Measurements from ENCODE around the gene UAP1. TPM values are rescaled to one million over a fixed set of nuclear protein-coding genes. Genes with fewer than 3 reads are reported as not detected.

Gene UAP1
- total and polyA plus RNA-seq, 4 experiments from 2014 or later: 21.5 to 33.7 (median 23.7) TPM

DNA sequence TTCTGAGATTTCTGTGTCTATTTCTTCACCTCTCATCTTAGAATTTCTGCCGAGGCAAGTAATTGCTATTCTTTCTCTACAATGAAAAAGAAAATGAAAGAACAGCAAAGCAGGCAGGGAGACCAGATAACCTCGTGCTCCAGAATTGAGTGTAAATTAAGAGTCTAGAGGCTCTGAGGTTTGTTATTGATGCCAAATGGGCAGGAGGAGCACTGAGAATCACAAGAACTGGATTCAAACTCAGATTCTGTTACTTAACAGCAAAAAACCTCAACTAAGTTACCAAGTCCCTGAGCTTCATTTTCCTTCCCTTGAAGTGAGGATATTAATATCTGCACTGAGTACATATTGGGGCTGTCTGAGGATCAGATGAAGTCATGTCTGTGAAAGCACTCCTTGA, 65.2 kb downstream of the UAP1 start:
- Mint-ChIP-seq H3K27ac (no peak overlapping the region), H3K4me3 (no peak overlapping the region), H3K27me3 (peaks cover 7 to 10% of the 10 kb centered on the region in 2 donors), H3K36me3 (peaks cover 0 to 5% of the 10 kb centered on the region in 2 donors), H3K9me3 (no peaks in the 10 kb centered on the region), H3K4me1 (peaks cover 0 to 3% (median 1%) of the 10 kb centered on the region in 4 donors)
- Histone ChIP-seq H3K27ac (ENCODE audit: low read depth, low read length) (no peak overlapping the region), H3K4me3 (ENCODE audit: low read length in 2 of 2) (no peak overlapping the region), H3K4me1 (ENCODE audit: insufficient read depth, low read length) (no peaks in the 10 kb centered on the region), H3K27me3 (ENCODE audit: insufficient read depth, low read length) (no peaks in the 10 kb centered on the region), H3K9me3 (ENCODE audit: control insufficient read depth in 1 of 2, low read length in 2 of 2) (no peaks in the 10 kb centered on the region), H3K36me3 (ENCODE audit: insufficient read depth, low read length) (no peaks in the 10 kb centered on the region)
- intact Hi-C loops (cut with micrococcal nuclease): no loop called here
- CTCF ChIA-PET (ENCODE audit: partially characterized antibody): interaction anchor here (1.4 kb wide), 1 partner anchor 14 kb away, joined by 3 read pairs; no protein-coding TSS in a partner anchor
- DNase-seq: no peak
- POLR2A ChIA-PET (ENCODE audit: partially characterized antibody): no interaction called here

DNA sequence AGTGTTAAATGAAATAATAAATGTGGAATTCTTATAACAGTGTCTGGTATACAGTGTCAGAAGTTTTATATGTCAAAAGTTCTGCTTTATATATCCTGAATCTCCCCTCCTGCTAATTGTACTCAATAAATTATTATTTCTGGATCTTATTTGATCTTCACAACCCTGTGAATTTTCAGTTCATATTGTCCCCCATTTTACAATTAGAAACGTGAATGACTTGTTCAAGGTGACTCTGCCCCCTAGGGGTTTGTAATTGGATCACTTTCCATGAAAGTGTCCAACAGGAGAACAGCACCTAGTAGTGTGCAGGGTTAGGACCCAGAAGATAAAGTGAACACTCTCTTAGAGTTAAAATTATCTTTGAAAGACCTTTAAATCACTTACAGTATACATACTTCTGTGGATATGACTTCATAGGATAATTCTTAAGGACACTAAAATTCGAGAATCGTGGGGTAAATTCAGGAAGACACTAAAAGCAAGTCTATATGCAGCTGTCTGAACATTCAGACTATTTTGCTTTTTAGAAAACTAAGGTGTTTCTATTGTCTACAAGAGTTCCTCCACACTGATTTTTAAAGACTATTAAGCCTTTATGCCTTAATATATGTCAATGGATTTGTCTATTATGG, 66.3 kb downstream of the UAP1 start:
- ChIA-PET CTCF (ENCODE audit: partially characterized antibody) (interaction anchor here (1.3 kb wide), 2 partner anchors 10 to 14 kb away, joined by 3 read pairs; no protein-coding TSS in a partner anchor), POLR2A (ENCODE audit: partially characterized antibody) (no interaction called here)
- Histone ChIP-seq H3K4me3 (ENCODE audit: low read length in 2 of 2) (no peak overlapping the region), H3K27me3 (ENCODE audit: insufficient read depth, low read length) (no peaks in the 10 kb centered on the region), H3K4me1 (ENCODE audit: insufficient read depth, low read length) (no peaks in the 10 kb centered on the region), H3K27ac (ENCODE audit: low read depth, low read length) (no peak overlapping the region), H3K36me3 (ENCODE audit: insufficient read depth, low read length) (no peaks in the 10 kb centered on the region), H3K9me3 (ENCODE audit: control insufficient read depth in 1 of 2, low read length in 2 of 2) (no peaks in the 10 kb centered on the region)
- Mint-ChIP-seq H3K9me3 (no peaks in the 10 kb centered on the region), H3K27ac (no peak overlapping the region), H3K27me3 (peaks cover 7 to 10% of the 10 kb centered on the region in 2 donors), H3K4me1 (peaks cover 0 to 3% (median 1%) of the 10 kb centered on the region in 4 donors), H3K36me3 (peaks cover 0 to 5% of the 10 kb centered on the region in 2 donors), H3K4me3 (no peak overlapping the region)
- intact Hi-C loops (cut with micrococcal nuclease): no loop called here
- peak in 3 of 5 donors; percentile 2 to 13 (median 9) for DNase-seq

GRCh38 chr1:162629077-162629627, 67.6 kb downstream of the UAP1 start:
- no peaks in the 10 kb centered on the region for H3K9me3 ChIP-seq (ENCODE audit: control insufficient read depth in 1 of 2, low read length in 2 of 2)
- no peak overlapping the region for H3K4me3 Mint-ChIP-seq
- no peaks in the 10 kb centered on the region for H3K27me3 ChIP-seq (ENCODE audit: insufficient read depth, low read length)
- no peaks in the 10 kb centered on the region for H3K4me1 ChIP-seq (ENCODE audit: insufficient read depth, low read length)
- intact Hi-C loops (cut with micrococcal nuclease): no loop called here
- ChIA-PET CTCF (ENCODE audit: partially characterized antibody) (interaction anchor here (1.3 kb wide), 2 partner anchors 11 to 16 kb away, joined by 3 read pairs; no protein-coding TSS in a partner anchor), POLR2A (ENCODE audit: partially characterized antibody) (no interaction called here)
- peaks cover 0 to 3% (median 1%) of the 10 kb centered on the region in 4 donors for H3K4me1 Mint-ChIP-seq
- H3K9me3 Mint-ChIP-seq: no peaks in the 10 kb centered on the region
- no peak overlapping the region for H3K4me3 ChIP-seq (ENCODE audit: low read length in 2 of 2)
- no peak for DNase-seq
- no peak overlapping the region for H3K27ac ChIP-seq (ENCODE audit: low read depth, low read length)
- H3K36me3 Mint-ChIP-seq: peaks cover 0 to 5% of the 10 kb centered on the region in 2 donors
- peaks cover 7 to 8% of the 10 kb centered on the region in 2 donors for H3K27me3 Mint-ChIP-seq
- no peaks in the 10 kb centered on the region for H3K36me3 ChIP-seq (ENCODE audit: insufficient read depth, low read length)
- no peak overlapping the region for H3K27ac Mint-ChIP-seq

DNA sequence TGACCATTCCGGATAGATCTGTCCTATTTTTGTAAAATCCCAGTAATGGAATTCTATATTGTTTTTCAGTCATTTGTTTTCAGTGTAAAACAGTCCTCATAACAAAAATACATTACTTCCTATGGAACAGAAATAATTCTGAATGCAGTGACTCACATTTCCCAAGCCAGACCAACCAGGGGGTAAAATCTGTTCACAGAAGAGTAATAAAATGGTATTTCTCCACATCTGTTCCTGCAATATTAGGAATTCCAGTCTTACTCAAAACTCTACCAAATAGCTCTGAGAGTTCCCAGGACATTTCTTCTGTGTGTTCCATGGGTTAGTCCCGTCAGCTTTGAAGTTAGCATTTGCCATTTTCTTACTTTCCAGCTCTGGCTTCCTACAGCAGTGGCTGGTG, 68.1 kb downstream of the UAP1 start:
- peaks cover 0 to 2% of the 10 kb centered on the region in 2 donors for H3K36me3 Mint-ChIP-seq
- POLR2A ChIA-PET (ENCODE audit: partially characterized antibody): no interaction called here

DNA sequence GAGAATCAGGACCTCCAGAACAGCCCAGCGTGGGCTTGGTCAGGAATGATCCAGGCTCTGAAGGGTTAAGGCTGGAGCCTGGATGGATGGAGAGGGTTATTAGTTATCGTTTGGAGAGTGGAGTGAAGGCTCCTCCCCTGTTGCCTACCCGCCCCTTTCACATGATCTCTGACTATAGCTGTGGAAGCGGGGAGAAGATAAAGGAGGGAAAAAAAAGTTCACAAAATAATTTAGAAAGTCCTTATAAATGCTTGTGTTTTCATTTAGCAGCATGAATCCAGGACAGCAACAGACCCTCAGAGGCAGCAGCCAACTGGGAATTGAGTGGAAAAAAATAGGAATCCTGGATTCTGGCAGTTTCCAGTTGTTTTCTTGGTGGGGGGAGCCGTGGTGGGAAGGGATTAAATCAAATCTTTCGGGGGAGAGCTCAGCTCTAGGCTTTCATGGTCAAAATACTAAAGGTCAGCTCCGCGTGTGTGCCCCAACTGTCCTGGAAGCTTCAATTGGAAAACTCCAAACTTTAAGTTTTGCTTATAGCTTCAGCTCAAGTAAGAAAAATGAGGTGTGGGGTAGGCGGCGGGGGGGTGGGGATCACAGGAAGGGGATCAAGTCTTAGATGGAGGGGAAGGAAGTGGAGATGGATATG, 70.1 kb downstream of the UAP1 start:
- H3K4me1 Mint-ChIP-seq: peaks cover 0 to 3% (median 0%) of the 10 kb centered on the region in 4 donors
- intact Hi-C loops (cut with micrococcal nuclease): no loop called here
- ChIA-PET CTCF (ENCODE audit: partially characterized antibody) (interaction anchor here (1.3 kb wide), 1 partner anchor 9 kb away, joined by 3 read pairs; no protein-coding TSS in a partner anchor), POLR2A (ENCODE audit: partially characterized antibody) (no interaction called here)
- Histone ChIP-seq H3K9me3 (ENCODE audit: control insufficient read depth in 1 of 2, low read length in 2 of 2) (no peaks in the 10 kb centered on the region), H3K36me3 (ENCODE audit: insufficient read depth, low read length) (no peaks in the 10 kb centered on the region), H3K27me3 (ENCODE audit: insufficient read depth, low read length) (no peaks in the 10 kb centered on the region), H3K4me3 (ENCODE audit: low read length in 2 of 2) (no peak overlapping the region), H3K27ac (ENCODE audit: low read depth, low read length) (no peak overlapping the region), H3K4me1 (ENCODE audit: insufficient read depth, low read length) (no peaks in the 10 kb centered on the region)
- H3K27ac Mint-ChIP-seq: no peak overlapping the region
- peaks cover 2 to 3% of the 10 kb centered on the region in 2 donors for H3K27me3 Mint-ChIP-seq
- H3K4me3 Mint-ChIP-seq: no peak overlapping the region
- DNase-seq: no peak
- no peaks in the 10 kb centered on the region for H3K9me3 Mint-ChIP-seq
- no peaks in the 10 kb centered on the region for H3K36me3 Mint-ChIP-seq

More for the DNA sequence above, 68.1 kb downstream of the UAP1 start:
- H3K4me1 ChIP-seq (ENCODE audit: insufficient read depth, low read length): no peaks in the 10 kb centered on the region
- no peaks in the 10 kb centered on the region for H3K9me3 Mint-ChIP-seq
- H3K36me3 ChIP-seq (ENCODE audit: insufficient read depth, low read length): no peaks in the 10 kb centered on the region
- peaks cover 0 to 3% (median 1%) of the 10 kb centered on the region in 4 donors for H3K4me1 Mint-ChIP-seq
- H3K9me3 ChIP-seq (ENCODE audit: control insufficient read depth in 1 of 2, low read length in 2 of 2): no peaks in the 10 kb centered on the region
- intact Hi-C loops (cut with micrococcal nuclease): no loop called here
- CTCF ChIA-PET (ENCODE audit: partially characterized antibody): no interaction called here
- H3K27me3 ChIP-seq (ENCODE audit: insufficient read depth, low read length): no peaks in the 10 kb centered on the region
- no peak overlapping the region for H3K27ac Mint-ChIP-seq
- H3K4me3 Mint-ChIP-seq: no peak overlapping the region
- no peak overlapping the region for H3K4me3 ChIP-seq (ENCODE audit: low read length in 2 of 2)
- peaks cover 3 to 6% of the 10 kb centered on the region in 2 donors for H3K27me3 Mint-ChIP-seq
- DNase-seq: no peak
- no peak overlapping the region for H3K27ac ChIP-seq (ENCODE audit: low read depth, low read length)

- Histone ChIP-seq H3K36me3 (ENCODE audit: insufficient read depth, low read length) (no peaks in the 10 kb centered on the region), H3K4me3 (ENCODE audit: low read length in 2 of 2) (no peak within 1 kb of the TSS), H3K9me3 (ENCODE audit: control insufficient read depth in 1 of 2, low read length in 2 of 2) (no peaks in the 10 kb centered on the region), H3K4me1 (ENCODE audit: insufficient read depth, low read length) (no peaks in the 10 kb centered on the region), H3K27ac (ENCODE audit: low read depth, low read length) (no peak within 1 kb of the TSS), H3K27me3 (ENCODE audit: insufficient read depth, low read length) (no peaks in the 10 kb centered on the region)
- intact Hi-C loops (cut with micrococcal nuclease): no loop called here
- H3K4me1 Mint-ChIP-seq: no peaks in the 10 kb centered on the region
- no peak for DNase-seq
- no peak within 1 kb of the TSS for H3K4me3 Mint-ChIP-seq
- ChIA-PET CTCF (ENCODE audit: partially characterized antibody) (interaction anchor here (1.0 to 1.3 kb wide), 2 partner anchors 8 to 9 kb away, joined by 3 read pairs; no protein-coding TSS in a partner anchor), POLR2A (ENCODE audit: partially characterized antibody) (no interaction called here)
- H3K36me3 Mint-ChIP-seq: no peaks in the 10 kb centered on the region
- peaks cover 2 to 3% of the 10 kb centered on the region in 2 donors for H3K27me3 Mint-ChIP-seq
- H3K27ac Mint-ChIP-seq: no peak within 1 kb of the TSS
- H3K9me3 Mint-ChIP-seq: no peaks in the 10 kb centered on the region
Observed at GRCh38 chr1:162632217-162632666, 70.7 kb downstream of the UAP1 start, which contains the start of gene DDR2. DDR2 (plus strand) TSS chr1:162632464; CDS start chr1:162719064, 86,600 bp downstream.

GRCh38 chr1:162632698-162633080, 71.2 kb downstream of the UAP1 start:
- ChIA-PET CTCF (ENCODE audit: partially characterized antibody) (interaction anchor here (1.0 to 1.3 kb wide), 2 partner anchors 8 to 10 kb away, joined by 3 read pairs; no protein-coding TSS in a partner anchor), POLR2A (ENCODE audit: partially characterized antibody) (no interaction called here)
- no peaks in the 10 kb centered on the region for H3K4me1 ChIP-seq (ENCODE audit: insufficient read depth, low read length)
- Mint-ChIP-seq H3K9me3 (no peaks in the 10 kb centered on the region), H3K4me3 (no peak overlapping the region), H3K36me3 (no peaks in the 10 kb centered on the region), H3K27me3 (peaks cover under 1 to 3% of the 10 kb centered on the region in 2 donors), H3K4me1 (no peaks in the 10 kb centered on the region), H3K27ac (no peak overlapping the region)
- no peaks in the 10 kb centered on the region for H3K9me3 ChIP-seq (ENCODE audit: control insufficient read depth in 1 of 2, low read length in 2 of 2)
- no peak overlapping the region for H3K4me3 ChIP-seq (ENCODE audit: low read length in 2 of 2)
- H3K27ac ChIP-seq (ENCODE audit: low read depth, low read length): no peak overlapping the region
- no peaks in the 10 kb centered on the region for H3K27me3 ChIP-seq (ENCODE audit: insufficient read depth, low read length)
- intact Hi-C loops (cut with micrococcal nuclease): no loop called here
- H3K36me3 ChIP-seq (ENCODE audit: insufficient read depth, low read length): no peaks in the 10 kb centered on the region
- DNase-seq: no peak

All from CD4-positive, alpha-beta memory T cell (primary cell).